Stimulated activated CD4-positive, alpha-beta T cell treated with anti-CD3 and anti-CD28 coated beads, Interleukin-4, amount 100 ng/mL, for 48 hours (primary cell): ENCODE results near the gene SSR1.
"Not testable (repeated sequence)": the region's sequence is repeated elsewhere in the genome, so short reads cannot be mapped to it uniquely, and the experiment has no call there.

Experiments used
- DNase-seq, 2 donors: peaks; one replicate each; pipeline ENCODE4 v3.0.0-alpha.2; 2020; ENCODE audit warnings: low read depth in 2 of 2

SSR1 gene

GRCh38 chr6:7317538-7317937, 4.5 kb upstream of the SSR1 start:
- no peak for DNase-seq

- DNase-seq, result no peak
Measured at GRCh38 chr6:7316658-7317533, 3.9 kb upstream of the SSR1 start.

- DNase-seq, result no peak
Measured at GRCh38 chr6:7315948-7316365, 3.0 kb upstream of the SSR1 start.

- not testable (repeated sequence) for DNase-seq
Measured at GRCh38 chr6:7315087-7315947, 2.3 kb upstream of the SSR1 start.

GRCh38 chr6:7314414-7314813, 1.4 kb upstream of the SSR1 start:
- no peak for DNase-seq

- DNase-seq, result no peak
Measured at GRCh38 chr6:7313505-7314165, 636 bp upstream of the SSR1 start.

GRCh38 chr6:7311917-7312615, 933 bp downstream of the SSR1 start:
- peak in 1 of 2 donors; percentile 27 for DNase-seq

GRCh38 chr6:7311176-7311575, 1.8 kb downstream of the SSR1 start:
- no peak for DNase-seq

GRCh38 chr6:7309050-7309449, 3.9 kb downstream of the SSR1 start:
- DNase-seq, result no peak

GRCh38 chr6:7307533-7307932, 5.5 kb downstream of the SSR1 start:
- no peak for DNase-seq

- no peak for DNase-seq
Measured at GRCh38 chr6:7304821-7305220, 8.2 kb downstream of the SSR1 start.

GRCh38 chr6:7301702-7302101, 11.3 kb downstream of the SSR1 start:
- no peak for DNase-seq

- DNase-seq, result no peak
Measured at GRCh38 chr6:7300926-7301325, 12.1 kb downstream of the SSR1 start.

GRCh38 chr6:7298113-7298512, 14.9 kb downstream of the SSR1 start:
- DNase-seq, result no peak

GRCh38 chr6:7296602-7297001, 16.4 kb downstream of the SSR1 start:
- no peak for DNase-seq

GRCh38 chr6:7295916-7296315, 17.1 kb downstream of the SSR1 start:
- DNase-seq, result no peak

GRCh38 chr6:7292596-7293255, 20.3 kb downstream of the SSR1 start:
- no peak for DNase-seq

GRCh38 chr6:7290079-7290478, 22.9 kb downstream of the SSR1 start:
- DNase-seq, result no peak

- no peak for DNase-seq
Measured at GRCh38 chr6:7285416-7285815, 27.6 kb downstream of the SSR1 start.

- no peak for DNase-seq
Measured at GRCh38 chr6:7283676-7284075, 29.3 kb downstream of the SSR1 start.
